HG02870 (cell line): ENCODE measurements around the gene RBM44.
"Not testable (repeated sequence)": the region's sequence is repeated elsewhere in the genome, so short reads cannot be mapped to it uniquely, and the experiment has no call there.

Experiments used
- ATAC-seq: cut with Tn5 transposase; IDR thresholded peaks from one replicate; pipeline ENCODE4 v1.9.1; 2021; ENCODE audit warnings: mild to moderate bottlenecking, moderate library complexity; ENCODE audit not compliant: unreplicated experiment

The RBM44 gene, protein sequence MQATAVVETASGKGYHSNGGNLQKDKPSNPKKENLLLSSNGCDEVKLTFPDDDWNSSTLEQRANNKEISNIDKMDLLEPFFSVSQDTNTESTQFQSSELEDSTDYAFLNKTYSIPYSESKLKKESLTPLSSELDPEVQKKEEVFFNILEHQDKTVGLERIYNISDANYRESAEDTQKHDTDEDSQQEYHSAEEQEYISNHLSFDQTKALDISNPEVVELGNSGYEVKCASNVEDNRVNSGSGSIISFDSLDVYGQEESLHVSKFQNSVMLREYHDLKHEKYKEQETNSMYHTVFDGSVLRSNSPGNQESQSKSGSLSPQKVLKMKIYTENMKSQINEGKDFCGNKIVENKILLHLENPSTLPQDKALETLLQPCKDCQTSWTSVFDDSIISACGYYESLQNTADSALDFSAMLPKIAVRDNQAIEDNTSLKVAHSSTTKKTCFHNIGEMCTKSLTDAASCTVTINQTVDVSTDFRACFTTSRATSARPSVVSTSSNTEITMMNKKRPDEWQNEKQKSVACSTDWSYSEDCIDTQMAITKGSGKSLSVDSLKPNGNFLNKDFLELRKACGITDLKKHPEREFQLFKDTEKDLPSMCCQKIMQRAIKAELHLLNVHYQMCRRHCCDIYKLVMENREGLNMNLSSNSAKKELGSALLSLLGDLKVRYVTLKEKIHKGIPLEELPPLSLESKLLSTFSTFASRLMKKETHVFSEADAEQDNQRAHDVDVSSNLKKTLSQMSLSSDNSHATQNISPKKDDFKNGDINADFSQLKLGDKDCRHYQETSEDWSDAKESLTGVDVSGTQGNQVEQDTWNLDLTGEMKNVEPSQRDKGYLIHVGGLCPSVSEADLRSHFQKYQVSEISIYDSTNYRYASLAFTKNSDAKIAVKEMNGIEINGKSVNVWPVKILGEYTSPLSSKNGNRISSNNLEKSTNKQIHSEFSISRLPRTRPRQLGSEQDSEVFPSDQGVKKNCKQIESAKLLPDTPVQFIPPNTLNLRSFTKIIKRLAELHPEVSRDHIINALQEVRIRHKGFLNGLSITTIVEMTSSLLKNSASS

DNA sequence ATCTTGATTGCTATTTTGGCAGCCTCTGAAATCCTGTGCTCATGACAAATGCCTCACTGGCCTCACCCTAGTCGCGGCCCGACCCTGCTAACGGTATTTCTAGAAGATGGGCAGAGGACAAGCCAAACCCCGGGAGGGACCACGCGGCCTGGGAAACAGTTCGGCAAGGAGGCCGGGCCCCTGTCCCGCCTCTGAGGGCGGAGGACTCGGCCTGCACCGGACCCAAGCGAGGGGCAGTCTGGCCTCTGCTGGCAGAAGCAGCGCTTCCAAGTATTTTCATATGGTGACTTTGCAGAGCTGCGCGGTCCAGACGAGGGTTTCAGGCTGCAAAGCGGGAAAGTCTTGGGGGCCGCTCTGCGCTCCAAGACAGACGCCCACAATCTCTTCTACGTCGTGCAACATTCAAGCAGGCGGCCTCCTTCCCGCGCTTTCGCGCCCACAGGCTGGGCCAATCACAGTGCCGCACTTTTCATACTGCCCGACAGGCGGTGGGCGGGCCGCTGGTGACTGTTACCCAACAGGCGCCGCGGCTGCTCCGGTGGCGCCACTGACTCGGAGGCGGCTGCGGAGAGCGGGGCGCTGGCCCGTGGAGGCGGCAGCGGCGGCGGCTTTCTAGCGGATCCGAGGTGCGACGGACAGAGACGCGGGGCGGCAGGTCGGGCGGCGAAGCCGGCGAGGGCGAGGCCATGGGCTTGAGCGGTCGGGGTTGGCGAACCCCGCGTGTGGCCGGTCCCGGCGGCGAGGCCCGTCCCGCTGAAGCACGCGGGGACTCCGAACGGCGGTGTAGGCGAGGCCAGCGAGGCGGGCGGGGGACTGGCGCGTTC, at the start of gene RBM44:
Gene RBM44 (plus strand): TSS at position 544 of the 824 bp plus-strand sequence. CDS start 14,831 bp downstream, outside the sequence.
- ATAC-seq = no peak

DNA sequence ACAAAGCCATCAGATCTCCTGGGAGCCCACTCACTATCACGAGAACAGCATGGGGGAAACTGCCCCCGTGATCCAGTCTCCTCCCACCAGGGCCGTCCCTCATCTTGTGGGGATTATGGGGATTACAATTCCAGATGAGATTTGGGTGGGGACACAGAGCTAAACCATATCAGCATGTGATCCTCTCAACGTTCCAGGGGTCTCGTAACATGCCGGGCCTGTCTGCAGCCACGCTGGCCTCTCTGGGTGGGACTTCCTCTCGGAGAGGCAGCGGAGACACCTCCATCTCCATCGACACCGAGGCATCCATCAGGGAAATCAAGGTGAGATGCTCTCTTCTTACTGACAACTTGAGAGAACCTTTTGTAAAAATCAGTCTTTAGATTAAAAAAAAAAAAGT, 49.6 kb upstream of the RBM44 start:
- no peak for ATAC-seq

DNA sequence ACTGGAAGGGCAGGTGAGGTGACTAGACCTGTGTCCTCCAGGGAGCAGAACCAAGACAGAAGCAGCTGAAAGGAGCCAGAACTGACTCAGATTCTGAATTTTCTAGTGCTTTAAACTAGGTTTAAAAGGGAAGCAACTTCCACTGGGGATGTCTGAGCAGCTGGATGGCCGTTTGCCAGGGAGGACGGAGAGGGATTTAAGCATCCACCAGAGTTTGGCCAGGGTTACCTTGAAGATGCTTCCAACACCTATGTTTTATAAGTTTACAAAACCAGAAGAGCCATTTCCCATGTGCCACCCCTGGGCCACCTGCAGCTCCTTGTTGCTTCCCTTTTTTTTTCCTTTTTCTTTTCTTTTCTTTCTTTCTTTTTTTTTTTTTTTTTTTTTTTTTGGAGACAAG, 48.6 kb upstream of the RBM44 start:
- ATAC-seq = no peak

DNA sequence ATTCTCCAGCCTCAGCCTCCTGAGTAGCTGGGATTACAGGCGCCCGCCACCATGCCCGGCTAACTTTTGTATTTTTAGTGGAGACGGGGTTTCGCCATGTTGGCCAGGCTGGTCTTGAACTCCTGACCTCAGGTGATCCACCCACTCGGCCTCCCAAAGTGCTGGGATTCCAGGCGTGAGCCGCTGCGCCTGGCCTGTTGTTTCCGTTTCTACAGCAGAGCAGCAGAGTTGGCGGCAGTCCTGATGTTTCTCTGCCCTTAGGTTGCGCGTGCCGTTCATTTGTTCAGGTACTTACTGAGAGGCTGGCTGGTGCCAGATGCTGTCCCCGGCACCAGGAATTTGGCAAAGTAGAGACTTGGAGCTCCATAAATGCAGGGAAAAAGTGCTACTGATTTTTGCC, 48.1 kb upstream of the RBM44 start:
- ATAC-seq = not testable (repeated sequence)

DNA sequence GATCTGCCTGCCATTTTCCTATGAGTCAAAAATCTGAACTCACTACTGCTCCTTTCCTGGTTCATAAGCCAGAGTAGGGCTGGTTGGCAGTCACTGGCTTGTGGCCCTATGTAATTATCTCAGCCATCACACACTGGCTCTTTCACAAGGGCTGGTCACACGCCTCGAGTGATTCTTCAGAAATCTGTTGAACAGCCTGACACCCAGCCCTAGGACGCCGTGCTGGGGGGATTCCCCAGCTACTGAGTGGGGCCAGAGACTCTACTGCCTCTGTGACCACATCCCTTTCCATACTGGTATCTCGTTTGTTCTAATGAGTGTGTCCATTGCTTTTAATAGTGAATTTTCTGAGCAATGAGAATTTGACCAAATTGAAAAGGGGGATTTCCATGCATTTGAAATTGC, 45.8 kb upstream of the RBM44 start:
- ATAC-seq = peak; percentile 99

DNA sequence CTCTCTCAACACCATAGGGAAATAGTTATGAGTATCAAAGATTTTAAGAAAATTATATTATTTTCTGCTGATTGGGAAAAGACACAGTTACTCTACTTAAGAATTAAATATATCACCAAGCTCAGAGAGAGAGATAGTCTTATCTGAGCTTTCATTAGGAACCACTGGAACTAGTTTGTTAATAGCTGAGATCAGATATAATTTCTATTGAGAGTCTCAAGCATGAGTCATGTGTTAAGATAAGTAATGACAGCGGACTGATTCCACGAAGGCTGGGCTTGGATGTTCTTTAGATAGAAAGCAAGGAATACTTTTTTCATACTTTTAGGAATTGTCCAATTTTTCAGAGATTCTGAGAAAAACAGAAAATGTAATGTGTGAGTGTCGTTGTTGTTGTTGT, 44.4 kb upstream of the RBM44 start:
- no peak for ATAC-seq

DNA sequence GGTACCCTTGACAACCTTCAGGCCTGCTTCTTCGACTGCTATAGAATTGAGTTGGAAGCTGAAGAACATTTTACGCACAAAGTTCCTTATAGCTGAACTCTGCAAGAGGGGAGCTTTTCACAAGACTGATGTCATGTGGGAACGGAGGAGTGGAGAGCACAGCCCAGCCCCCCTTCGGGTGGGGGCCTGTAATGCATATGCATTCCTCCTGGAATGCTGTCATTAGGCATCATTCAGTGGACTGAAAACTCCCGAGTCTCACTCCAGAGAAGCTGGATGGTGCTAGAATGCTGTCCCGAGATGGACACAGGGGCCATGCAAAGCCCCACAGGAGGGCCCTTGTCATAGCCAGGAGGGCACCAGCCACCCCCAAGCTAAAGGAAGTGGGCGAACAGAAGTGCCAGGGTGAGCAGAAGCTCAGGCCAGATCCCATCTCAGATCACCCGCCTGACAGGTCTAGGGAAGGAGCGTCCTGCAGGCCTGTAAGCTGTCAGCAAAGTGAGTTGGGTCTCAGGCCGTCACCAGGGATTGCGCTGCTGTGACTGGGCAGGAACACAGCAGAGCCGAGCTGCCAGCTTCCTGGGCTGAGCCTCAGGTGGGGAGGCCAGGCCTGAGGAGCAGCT, 43.8 kb upstream of the RBM44 start:
- ATAC-seq = no peak

DNA sequence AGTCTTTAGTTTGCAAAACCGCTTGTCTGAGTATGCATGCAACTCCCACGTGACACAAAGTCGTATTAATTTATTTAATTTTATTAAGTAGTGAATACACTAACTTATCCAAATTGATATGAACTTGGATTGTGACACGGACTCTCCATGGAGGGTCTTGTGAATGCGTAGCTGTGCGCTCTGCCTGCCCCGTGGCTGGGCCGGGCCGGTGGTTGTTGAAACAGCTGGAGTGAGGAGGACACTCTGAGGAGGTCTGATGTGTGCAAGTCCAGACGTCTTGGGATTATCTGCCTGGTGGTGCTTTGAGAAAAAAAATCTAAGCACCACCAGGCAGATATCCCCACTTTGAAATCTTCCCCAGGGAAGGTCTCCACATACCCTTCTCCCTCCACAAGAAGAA, 41.0 kb upstream of the RBM44 start:
- ATAC-seq = no peak

DNA sequence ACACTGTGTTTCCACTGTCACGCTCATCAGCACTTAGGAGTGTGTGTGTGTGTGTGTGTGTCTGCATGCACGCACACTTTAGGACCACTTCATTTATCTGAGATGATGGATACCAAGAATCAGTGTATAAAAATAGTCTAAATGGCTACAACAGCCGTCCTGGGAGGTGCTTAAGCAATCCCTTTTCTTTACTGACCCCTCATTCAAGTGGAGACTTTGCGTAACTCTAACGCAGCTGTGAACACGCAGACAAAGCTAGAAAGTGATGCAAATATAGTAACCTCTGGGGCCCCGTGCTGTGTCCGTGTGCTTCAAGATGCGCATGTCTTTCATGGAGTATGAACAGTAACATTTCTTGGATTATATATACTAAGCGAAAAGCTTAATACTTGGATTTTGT, 40.4 kb upstream of the RBM44 start:
- ATAC-seq = no peak

DNA sequence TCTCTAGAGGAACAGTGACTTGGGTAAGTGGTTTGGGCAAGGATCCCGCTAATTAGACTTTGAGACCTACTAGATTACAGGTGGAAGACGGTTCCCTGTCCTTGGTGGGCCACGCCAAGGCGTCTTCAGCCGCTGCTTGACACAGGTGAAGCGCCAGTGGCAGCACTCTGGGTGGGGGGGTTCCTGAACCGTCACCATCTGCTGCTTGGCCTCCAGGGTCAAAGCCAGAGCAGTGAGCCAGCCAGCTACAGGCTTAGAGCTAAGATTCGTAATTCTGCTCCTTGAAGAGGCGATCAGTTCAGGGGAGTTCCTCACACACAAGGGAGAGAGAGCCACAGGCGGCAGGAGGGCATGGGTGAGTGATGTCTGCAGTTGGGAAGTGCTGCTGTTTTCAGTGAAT, 39.4 kb upstream of the RBM44 start:
- no peak for ATAC-seq

DNA sequence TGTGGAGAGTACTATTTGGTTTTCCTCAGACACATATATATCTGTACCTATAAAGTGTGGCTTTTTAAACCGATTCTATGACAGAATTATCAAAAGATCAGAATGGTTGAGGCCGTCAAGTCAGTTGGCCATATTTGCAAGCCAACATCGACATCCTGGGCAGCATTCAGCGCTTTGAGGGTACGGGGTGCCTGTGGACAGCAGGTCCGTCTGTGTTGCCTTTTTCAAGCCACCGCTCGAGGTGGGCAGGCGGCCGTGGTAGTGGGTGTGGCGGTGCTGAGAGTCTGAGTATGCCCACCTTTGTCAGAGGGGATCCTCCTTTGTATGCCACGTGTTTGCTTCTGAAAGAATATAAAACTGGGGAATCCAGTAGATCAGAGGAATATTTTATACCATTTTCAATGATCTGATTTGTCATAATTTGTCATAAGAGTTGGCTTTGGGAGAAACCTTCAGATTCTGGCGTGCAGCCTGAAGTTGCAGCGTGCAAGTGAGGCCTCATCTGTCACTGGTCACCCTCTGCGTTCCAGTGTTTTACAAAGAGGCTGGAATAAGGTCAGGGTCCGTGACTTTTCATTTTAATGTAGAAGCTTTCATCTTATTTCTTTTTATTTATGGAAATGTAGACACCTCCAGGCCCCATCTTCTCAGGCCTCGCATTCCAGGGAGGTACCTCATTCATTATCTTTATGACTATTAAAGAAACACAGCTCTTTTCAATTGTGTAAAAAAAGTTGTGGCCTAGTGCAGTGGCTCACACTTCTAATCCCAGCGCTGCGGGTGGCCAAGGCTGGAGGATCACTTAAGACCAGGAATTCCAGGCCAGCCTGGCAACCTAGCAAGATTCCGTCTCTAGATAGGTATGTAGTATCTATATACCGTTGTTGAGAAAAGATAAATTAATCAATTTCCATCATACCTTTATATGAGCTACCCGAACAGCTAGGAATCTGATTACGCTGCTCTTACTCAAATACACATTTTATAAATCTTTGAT, 37.8 kb upstream of the RBM44 start:
- no peak for ATAC-seq

DNA sequence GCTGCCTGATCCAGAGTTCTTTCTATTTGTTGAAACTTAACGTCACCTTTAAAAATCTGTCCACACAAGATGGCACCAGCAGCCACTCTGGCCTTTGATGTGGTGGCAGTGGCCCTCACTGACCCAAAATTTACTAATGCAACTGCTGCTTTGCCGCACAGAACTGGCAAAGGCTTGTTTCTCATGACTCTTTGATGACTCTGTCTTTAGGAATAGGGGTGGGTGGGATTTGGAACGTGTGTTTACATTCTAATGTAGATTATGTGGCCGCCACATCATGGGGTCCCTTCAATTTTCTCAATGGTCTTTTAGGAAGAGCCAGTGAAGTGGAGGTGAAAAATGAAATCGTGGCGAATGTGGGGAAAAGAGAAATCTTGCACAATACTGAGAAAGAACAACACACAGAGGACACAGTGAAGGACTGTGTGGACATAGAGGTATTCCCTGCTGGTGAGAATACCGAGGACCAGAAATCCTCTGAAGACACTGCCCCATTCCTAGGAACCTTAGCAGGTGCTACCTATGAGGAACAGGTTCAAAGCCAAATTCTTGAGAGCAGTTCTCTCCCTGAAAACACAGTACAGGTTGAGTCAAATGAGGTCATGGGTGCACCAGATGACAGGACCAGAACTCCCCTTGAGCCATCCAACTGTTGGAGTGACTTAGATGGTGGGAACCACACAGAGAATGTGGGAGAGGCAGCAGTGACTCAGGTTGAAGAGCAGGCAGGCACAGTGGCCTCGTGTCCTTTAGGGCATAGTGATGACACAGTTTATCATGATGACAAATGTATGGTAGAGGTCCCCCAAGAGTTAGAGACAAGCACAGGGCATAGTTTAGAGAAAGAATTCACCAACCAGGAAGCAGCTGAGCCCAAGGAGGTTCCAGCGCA, 36.0 kb upstream of the RBM44 start:
- ATAC-seq = not testable (repeated sequence)

DNA sequence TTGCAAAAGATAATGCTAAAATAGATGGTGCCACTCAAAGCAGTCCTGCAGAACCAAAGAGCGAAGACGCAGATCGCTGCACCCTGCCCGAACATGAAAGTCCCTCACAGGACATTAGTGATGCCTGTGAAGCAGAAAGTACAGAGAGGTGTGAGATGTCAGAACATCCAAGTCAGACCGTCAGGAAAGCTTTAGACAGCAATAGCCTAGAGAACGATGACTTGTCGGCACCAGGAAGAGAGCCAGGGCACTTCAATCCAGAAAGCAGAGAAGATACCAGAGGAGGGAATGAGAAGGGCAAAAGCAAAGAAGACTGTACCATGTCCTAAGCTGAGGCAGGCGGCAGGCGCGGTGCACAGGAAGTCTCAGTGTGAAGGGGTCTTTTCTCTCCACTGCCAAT, 34.8 kb upstream of the RBM44 start:
- no peak for ATAC-seq

DNA sequence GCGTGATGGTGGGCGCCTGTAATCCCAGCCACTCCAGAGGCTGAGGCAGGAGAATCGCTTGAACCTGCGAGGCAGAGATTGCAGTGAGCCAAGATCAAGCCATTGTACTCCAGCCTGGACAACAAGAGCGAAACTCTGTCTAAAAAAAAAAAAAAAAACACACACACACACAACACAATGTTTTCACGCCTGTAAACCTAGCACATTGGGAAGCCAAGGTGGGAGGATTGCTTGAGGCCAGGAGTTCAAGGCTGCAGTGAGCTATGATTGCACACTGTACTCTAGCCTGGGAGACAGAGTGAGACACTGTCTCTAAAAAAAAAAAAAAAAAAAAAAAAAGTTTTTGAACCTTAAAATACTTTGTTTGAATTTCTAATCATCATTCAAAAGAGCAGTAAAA, 33.5 kb upstream of the RBM44 start:
- not testable (repeated sequence) for ATAC-seq

DNA sequence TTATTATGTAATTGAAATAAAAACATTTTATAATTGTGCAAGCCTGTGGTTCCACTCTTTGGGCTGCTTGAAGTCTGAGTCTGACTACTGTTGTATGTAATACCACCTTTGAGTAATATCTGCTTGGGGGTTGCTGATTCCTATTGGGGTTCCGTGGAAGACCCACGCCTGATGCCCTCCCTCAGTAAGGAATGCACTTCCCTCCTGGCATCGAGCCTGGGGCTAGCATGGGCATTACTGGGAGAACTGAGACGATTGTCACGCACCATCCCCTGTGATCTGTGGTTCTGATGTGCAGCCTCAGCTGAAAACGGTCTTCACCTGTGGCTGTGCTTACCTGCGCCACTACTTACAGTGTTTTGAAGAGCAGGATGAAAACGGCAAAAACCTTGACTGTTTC, 32.7 kb upstream of the RBM44 start:
- no peak for ATAC-seq

DNA sequence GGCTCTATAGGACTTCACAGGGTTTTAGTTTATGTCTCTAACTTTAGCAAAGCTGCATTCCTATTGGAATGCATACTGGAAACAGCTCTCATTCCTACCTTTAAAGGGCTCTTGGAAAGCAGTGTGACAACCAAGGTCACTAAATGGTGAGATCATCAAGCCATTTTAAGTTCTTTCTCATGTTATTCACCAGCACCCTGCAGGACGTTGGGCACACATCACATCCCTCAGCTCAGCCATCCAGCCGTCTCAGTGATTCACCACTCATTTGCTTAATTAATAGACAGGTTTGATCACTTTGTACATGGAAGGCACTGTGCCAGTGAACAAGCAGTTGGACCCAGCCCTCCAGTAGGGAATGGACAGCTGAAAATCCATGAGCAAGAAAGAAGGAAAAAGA, 32.2 kb upstream of the RBM44 start:
- no peak for ATAC-seq

DNA sequence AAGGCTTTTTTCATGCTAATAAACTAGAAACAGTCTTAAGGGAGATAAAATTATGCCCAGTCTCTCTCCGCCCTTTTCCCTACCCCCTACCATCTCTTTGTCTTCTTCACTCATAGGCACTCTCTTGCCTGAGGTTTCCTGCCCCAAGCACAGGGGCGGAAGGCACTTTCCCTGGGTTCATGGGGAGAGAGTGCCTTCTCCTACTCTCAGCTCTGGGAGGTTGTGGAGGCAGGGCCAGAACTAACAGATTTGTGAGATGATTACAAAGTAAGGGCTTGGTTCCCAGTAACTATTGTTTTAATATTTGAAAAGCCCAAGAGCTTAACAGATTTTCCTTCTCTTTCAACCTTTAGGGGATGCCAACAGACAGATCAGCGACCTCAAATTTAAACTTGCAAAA, 26.1 kb upstream of the RBM44 start:
- ATAC-seq = no peak

DNA sequence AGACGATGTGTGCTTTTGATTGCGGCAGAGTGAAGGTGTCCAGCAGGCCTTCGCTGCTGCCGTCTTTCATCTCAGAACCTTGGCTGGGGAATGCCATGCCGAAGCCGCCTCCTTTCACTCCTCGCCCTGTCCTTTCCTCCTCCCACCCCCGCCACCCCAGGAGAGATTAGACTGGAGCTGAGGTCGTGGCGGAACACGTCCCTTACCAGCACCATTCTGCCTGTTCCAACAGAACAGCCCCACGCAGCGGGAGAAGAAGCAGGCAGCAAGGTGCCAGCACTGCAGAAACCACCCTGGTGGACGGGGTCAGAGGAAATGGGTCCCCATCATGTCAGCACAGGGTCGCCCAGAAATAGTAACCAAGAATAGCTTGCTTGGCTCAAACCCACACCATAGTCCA, 24.8 kb upstream of the RBM44 start:
- ATAC-seq = no peak
